Ishikawa (cell line): ENCODE results near the gene PHF2.

Experiments
- CEBPB ChIP-seq: IDR thresholded peaks from 2 replicates; pipeline ENCODE4 v1.6.1; 2012
- CREB1 ChIP-seq: IDR thresholded peaks from 2 replicates; pipeline ENCODE4 v1.6.1; 2012; ENCODE audit warnings: low read depth
- EGR1 ChIP-seq: IDR thresholded peaks from 2 replicates; pipeline ENCODE4 v1.6.1; 2012
- EP300 ChIP-seq: IDR thresholded peaks from 2 replicates; pipeline ENCODE4 v1.6.1; 2012; ENCODE audit warnings: borderline replicate concordance
- FOXM1 ChIP-seq: IDR thresholded peaks from 2 replicates; pipeline ENCODE4 v1.6.1; 2012; ENCODE audit warnings: low read depth, borderline replicate concordance
- RAD21 ChIP-seq: IDR thresholded peaks from 2 replicates; pipeline ENCODE4 v1.6.1; 2012; ENCODE audit warnings: low read depth
- TAF1 ChIP-seq: IDR thresholded peaks from 2 replicates; pipeline ENCODE4 v1.6.1; 2012; ENCODE audit warnings: low read depth, mild to moderate bottlenecking
- TCF12 ChIP-seq: IDR thresholded peaks from 2 replicates; pipeline ENCODE4 v1.6.1; 2012; ENCODE audit warnings: low read depth
- TEAD4 ChIP-seq: IDR thresholded peaks from 2 replicates; pipeline ENCODE4 v1.6.1; 2012
- YY1 ChIP-seq: IDR thresholded peaks from 2 replicates; pipeline ENCODE4 v1.6.1; 2012; ENCODE audit warnings: low read depth
- ZBTB7A ChIP-seq: IDR thresholded peaks from 2 replicates; pipeline ENCODE4 v1.6.1; 2012; ENCODE audit warnings: low read depth
- TF ChIP-seq, protein P1 (sequence below): IDR thresholded peaks from 2 replicates; pipeline ENCODE4 v1.6.1; 2012
- TF ChIP-seq, protein P2 (sequence below): IDR thresholded peaks from 2 replicates; pipeline ENCODE4 v1.6.1; 2012; ENCODE audit warnings: low read depth, mild to moderate bottlenecking
- TF ChIP-seq, protein P3 (sequence below): IDR thresholded peaks from 2 replicates; pipeline ENCODE4 v1.6.1; 2012

The PHF2 gene

DNA sequence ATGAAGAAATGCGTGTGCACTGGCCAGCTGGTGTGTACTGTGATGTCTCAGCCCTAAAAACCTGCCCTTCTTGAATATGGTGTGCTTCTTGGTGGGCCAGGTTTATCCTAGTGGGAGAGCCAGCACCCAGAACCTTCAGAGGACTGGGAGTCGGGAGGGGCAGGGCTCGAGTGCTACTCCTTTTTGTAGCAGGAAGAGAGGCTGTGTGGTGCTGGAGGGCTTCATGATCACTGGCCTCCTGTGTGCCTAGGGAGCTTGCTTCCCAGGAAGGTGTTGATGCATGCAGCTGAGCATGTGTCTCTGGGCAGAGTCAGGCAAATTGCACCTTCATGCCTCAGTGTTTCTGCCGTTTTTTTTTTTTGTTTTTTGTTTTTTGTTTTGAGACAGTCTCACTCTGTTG is 20.0 kb downstream of the PHF2 start:
- TF ChIP-seq TCF12: no peak
- TF ChIP-seq CEBPB: no peak
- TF ChIP-seq ZBTB7A: no peak
- TF ChIP-seq, protein P1, sequence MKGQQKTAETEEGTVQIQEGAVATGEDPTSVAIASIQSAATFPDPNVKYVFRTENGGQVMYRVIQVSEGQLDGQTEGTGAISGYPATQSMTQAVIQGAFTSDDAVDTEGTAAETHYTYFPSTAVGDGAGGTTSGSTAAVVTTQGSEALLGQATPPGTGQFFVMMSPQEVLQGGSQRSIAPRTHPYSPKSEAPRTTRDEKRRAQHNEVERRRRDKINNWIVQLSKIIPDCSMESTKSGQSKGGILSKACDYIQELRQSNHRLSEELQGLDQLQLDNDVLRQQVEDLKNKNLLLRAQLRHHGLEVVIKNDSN: no peak
- TF ChIP-seq, protein P2, sequence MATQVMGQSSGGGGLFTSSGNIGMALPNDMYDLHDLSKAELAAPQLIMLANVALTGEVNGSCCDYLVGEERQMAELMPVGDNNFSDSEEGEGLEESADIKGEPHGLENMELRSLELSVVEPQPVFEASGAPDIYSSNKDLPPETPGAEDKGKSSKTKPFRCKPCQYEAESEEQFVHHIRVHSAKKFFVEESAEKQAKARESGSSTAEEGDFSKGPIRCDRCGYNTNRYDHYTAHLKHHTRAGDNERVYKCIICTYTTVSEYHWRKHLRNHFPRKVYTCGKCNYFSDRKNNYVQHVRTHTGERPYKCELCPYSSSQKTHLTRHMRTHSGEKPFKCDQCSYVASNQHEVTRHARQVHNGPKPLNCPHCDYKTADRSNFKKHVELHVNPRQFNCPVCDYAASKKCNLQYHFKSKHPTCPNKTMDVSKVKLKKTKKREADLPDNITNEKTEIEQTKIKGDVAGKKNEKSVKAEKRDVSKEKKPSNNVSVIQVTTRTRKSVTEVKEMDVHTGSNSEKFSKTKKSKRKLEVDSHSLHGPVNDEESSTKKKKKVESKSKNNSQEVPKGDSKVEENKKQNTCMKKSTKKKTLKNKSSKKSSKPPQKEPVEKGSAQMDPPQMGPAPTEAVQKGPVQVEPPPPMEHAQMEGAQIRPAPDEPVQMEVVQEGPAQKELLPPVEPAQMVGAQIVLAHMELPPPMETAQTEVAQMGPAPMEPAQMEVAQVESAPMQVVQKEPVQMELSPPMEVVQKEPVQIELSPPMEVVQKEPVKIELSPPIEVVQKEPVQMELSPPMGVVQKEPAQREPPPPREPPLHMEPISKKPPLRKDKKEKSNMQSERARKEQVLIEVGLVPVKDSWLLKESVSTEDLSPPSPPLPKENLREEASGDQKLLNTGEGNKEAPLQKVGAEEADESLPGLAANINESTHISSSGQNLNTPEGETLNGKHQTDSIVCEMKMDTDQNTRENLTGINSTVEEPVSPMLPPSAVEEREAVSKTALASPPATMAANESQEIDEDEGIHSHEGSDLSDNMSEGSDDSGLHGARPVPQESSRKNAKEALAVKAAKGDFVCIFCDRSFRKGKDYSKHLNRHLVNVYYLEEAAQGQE: no peak

DNA sequence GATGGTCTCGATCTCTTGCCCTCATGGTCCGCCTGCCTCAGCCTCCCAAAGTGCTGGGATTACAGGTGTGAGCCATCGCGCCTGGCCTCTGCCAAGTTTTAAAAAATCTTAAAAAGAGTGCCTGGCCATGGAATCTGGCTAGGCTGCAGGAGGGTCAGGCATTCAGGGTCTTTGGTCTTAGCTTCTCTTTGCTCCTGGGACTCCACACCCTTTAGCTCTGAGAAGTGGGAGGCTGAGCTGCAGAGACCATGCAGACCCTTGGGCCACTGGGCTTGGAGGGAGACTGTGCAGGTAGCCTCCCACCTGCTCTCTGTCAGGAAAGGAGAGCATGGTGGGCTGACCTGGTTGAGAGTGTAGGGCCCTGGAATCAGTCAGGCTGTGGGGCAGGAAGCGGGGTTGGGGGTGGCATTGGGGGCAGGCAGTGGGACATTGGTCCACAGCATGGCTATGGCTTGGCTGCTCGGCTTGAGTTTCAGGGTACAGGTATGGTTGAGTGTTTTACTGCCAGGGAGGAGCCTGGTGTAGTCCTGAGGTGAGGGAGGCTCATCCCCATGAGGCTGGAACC is 20.8 kb downstream of the PHF2 start:
- TF ChIP-seq CREB1 (no peak), CEBPB (no peak)

DNA sequence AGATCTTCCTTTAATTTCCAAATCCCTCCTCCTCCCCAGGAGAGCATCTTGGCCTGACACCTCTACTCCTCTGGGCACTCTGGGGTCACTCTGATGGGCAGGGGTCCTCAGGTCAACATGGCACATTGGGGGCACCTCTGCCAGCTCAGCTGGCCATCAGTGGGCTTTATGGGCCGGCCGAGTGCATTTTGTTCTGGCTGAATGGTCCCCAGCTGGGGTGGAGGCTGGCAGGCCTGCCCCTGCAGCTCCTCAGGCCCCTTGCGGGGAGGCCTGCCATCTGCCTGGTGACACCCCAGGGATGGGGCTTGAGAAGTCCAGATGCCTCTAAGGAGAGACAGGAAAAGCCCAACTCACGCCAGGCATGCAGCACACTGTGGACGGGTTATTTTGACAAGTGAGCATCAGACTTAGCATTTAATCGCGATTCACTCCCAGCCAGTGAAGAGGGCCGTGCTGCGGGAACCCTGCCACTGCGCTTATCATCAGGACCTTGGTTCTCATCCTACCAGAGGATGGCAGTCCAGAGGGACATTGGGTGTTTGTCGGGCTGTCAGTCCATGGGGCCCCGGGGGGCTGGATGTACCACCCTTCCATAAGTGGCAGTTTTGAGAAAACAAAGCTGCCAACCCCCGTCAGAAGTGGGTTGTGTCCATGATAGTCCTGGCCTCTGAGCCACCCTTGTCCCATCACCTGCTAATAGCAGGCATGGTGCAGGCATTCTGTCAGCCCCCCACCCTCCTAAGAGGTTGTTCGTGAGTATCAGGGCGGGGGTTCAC is 21.7 kb downstream of the PHF2 start:
- TF ChIP-seq EP300: no peak
- no peak for TF ChIP-seq TCF12

DNA sequence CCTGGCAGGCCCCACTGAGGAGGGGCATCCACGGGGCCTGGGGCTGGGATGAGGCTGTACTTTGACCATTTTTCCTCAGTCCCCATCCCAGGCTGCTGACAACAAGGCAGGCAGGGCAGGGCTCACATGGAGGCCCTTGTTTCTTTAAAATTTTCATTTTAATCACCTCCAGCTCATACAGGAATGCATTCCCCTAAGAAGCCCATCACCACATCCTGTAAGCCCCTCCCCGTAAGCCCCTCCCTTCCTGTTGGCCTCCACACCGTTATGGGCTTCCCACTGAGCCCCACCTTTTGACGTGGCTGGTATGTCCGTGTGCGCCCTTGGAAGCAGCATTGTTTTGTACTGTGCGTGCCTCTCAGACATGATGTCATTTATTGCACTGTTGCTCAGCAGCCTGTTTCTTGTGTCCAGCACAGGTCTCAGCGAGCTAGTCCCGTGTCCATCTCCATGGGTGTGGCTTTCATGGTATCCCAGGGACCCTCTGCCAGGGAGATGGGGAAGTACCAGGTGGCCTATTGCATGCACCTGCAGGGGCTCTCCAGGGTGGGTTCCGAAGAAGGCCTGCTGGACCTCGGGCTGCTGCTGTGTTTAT is 22.4 kb downstream of the PHF2 start:
- TF ChIP-seq TEAD4: no peak; the same call in 1 of the 2 replicates
- TF ChIP-seq CREB1: no peak
- TF ChIP-seq, protein P2: no peak
- TF ChIP-seq CEBPB: no peak
- TF ChIP-seq EP300: no peak
- TF ChIP-seq EGR1: no peak
- TF ChIP-seq FOXM1: no peak
- TF ChIP-seq YY1: no peak
- no peak for TF ChIP-seq TAF1
- no peak for TF ChIP-seq RAD21
- TF ChIP-seq TCF12: no peak
- TF ChIP-seq, protein P3, sequence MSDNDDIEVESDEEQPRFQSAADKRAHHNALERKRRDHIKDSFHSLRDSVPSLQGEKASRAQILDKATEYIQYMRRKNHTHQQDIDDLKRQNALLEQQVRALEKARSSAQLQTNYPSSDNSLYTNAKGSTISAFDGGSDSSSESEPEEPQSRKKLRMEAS: no peak

DNA sequence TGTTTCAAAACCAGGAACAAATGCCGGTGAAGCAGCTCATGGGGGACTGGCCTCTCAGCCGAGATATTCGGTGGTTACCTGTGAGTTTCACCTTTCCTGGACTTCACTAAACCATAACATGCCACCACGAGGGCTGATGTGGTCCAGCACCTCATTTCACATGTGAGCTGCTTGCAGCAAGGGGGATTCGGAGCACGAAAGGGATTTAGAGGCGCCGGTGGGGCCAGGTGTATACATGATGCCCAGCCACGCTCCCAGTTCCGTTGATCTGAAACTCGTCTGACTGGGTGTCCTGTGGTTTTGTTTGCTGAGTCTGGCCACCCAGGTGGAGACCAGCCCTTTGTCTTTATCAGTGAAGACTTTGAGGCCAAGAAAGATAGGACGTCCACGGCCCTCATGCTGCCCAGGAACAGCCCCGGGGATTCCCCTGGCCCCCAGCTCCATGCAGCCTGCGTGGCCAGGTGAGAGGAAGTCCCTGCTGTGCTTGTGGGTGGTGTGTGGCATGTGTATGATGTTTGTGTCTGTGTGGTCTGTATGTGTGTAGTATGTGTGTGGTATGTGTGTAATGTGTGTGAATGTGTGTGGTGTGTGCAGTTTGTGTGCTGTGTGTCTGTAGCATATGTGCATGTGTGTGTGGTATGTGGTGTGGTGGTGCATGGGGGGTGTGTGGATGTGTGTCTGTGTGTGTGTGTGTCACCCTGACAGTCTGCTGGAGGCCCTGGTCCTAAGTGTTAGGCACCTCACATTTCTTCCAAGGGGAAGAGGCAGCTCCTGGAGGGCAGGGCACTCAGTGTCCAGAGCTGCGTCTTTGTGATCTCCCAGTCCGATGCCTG is 23.4 kb downstream of the PHF2 start:
- TF ChIP-seq TAF1 (no peak), CEBPB (no peak), RAD21 (no peak), EGR1 (no peak), EP300 (no peak), YY1 (no peak), FOXM1 (no peak), TEAD4 (no peak)
- TF ChIP-seq, protein P2: no peak
- TF ChIP-seq, protein P3: no peak
